IMR-90 (cell line): ENCODE measurements around the gene PDE6H. TPM values are rescaled to one million over a fixed set of nuclear protein-coding genes. Genes with fewer than 3 reads are reported as not detected.

ENCODE experiments used
- ATAC-seq: fragments of 200-7000 bp; cut with Tn5 transposase; 2 replicates; pipeline ENCODE4 v1.9.1; 2020; ENCODE audit warnings: low read depth, mild to moderate bottlenecking, moderate library complexity
- BruUV-seq: library from RNA; stranded (reverse); fragments of 400-500 nt; replicated peaks from 2 replicates; lab custom pipeline; 2021; lab: Mats Ljungman, UMichigan
- CTCF ChIA-PET: fragments of 300-600 bp; formaldehyde crosslinking; extraction: SDS; loops from one replicate; lab custom pipeline; 2021; ENCODE audit warnings: antibody characterized with exemption; lab: Yijun Ruan, JAX
- POLR2A ChIA-PET: fragments of 300-600 bp; sonication (Branson Sonifier 250); formaldehyde crosslinking; loops from one replicate; lab custom pipeline; 2022; ENCODE audit warnings: antibody characterized with exemption; ENCODE audit not compliant: unreplicated experiment; lab: Charles Lee
- DNase-seq: peaks from one replicate; pipeline ENCODE4 v3.0.0; 2013
- H2AFZ ChIP-seq: replicated peaks from 2 replicates; pipeline ENCODE3; 2013; ENCODE audit warnings: low read length, mild to moderate bottlenecking; ENCODE audit not compliant: poor library complexity
- H2AK5ac ChIP-seq: 2 replicates; pipeline ENCODE4 v1.6.1; 2013; ENCODE audit warnings: low read depth, low read length, inconsistent platforms
- H2AK9ac ChIP-seq: replicated peaks from 2 replicates; pipeline ENCODE3; 2013; ENCODE audit warnings: mild to moderate bottlenecking, low read depth, low read length, moderate library complexity; ENCODE audit not compliant: poor library complexity
- H2BK120ac ChIP-seq: 2 replicates; pipeline ENCODE4 v1.6.1; 2013; ENCODE audit warnings: low read depth, low read length, inconsistent platforms
- H2BK15ac ChIP-seq: 3 replicates; pipeline ENCODE4 v1.6.1; 2013; ENCODE audit warnings: low read depth, low read length, inconsistent platforms
- H2BK20ac ChIP-seq: 2 replicates; pipeline ENCODE4 v1.6.1; 2013; ENCODE audit warnings: low read depth, mild to moderate bottlenecking, inconsistent platforms, low read length, moderate library complexity
- H2BK5ac ChIP-seq: 2 replicates; pipeline ENCODE4 v1.6.1; 2013; ENCODE audit warnings: mild to moderate bottlenecking, low read depth, low read length, inconsistent platforms; ENCODE audit not compliant: poor library complexity, severe bottlenecking
- H3K14ac ChIP-seq: replicated peaks from 2 replicates; pipeline ENCODE4 v1.6.1; 2013; ENCODE audit warnings: low read depth, low read length, inconsistent platforms
- H3K18ac ChIP-seq: 2 replicates; pipeline ENCODE4 v1.6.1; 2013; ENCODE audit warnings: low read depth, low read length, control low read depth
- H3K23ac ChIP-seq: 2 replicates; pipeline ENCODE4 v1.6.1; 2013; ENCODE audit warnings: low read depth, low read length, inconsistent platforms
- H3K27ac ChIP-seq: 2 replicates; pipeline ENCODE4 v1.5.1; 2013; ENCODE audit warnings: mild to moderate bottlenecking, control low read depth, low read length; ENCODE audit not compliant: insufficient read depth
- H3K27me3 ChIP-seq: 2 replicates; pipeline ENCODE4 v1.6.1; 2013; ENCODE audit warnings: low read length; ENCODE audit not compliant: control insufficient read depth, insufficient read depth
- H3K36me3 ChIP-seq: 2 replicates; pipeline ENCODE4 v1.6.1; 2013; ENCODE audit warnings: low read length, mixed read lengths; ENCODE audit not compliant: control insufficient read depth, insufficient read depth
- H3K4ac ChIP-seq: 2 replicates; pipeline ENCODE4 v1.6.1; 2013; ENCODE audit warnings: low read depth, low read length, inconsistent platforms
- H3K4me1 ChIP-seq: 2 replicates; pipeline ENCODE4 v1.6.1; 2013; ENCODE audit warnings: low read length, mixed read lengths; ENCODE audit not compliant: control insufficient read depth, insufficient read depth
- H3K4me2 ChIP-seq: 2 replicates; pipeline ENCODE4 v1.6.1; 2013; ENCODE audit warnings: low read depth, mild to moderate bottlenecking, control low read depth, low read length, moderate library complexity
- H3K4me3 ChIP-seq: 2 replicates; pipeline ENCODE4 v1.5.1; 2013; ENCODE audit warnings: low read depth, mild to moderate bottlenecking, control low read depth, low read length, moderate library complexity; ENCODE audit not compliant: insufficient read depth
- H3K56ac ChIP-seq: 2 replicates; pipeline ENCODE4 v1.6.1; 2013; ENCODE audit warnings: low read length, inconsistent platforms; ENCODE audit not compliant: insufficient read depth; ENCODE audit errors: extremely low read depth
- H3K79me1 ChIP-seq, 2 experiments: 2 replicates each; pipeline ENCODE4 v1.6.1; 2013; ENCODE audit warnings: low read length in 2 of 2, inconsistent platforms in 1 of 2, low read depth in 1 of 2
- H3K9ac ChIP-seq: 2 replicates; pipeline ENCODE4 v1.6.1; 2013; ENCODE audit warnings: low read depth, low read length, control low read depth
- H3K9me1 ChIP-seq: 2 replicates; pipeline ENCODE4 v1.6.1; 2013; ENCODE audit warnings: low read length, inconsistent platforms; ENCODE audit not compliant: insufficient read depth
- H3K9me3 ChIP-seq: 2 replicates; pipeline ENCODE4 v1.6.1; 2013; ENCODE audit warnings: low read length; ENCODE audit not compliant: control insufficient read depth, insufficient read depth
- H4K20me1 ChIP-seq: 2 replicates; pipeline ENCODE4 v1.6.1; 2013; ENCODE audit warnings: low read length, inconsistent platforms; ENCODE audit not compliant: insufficient read depth
- H4K5ac ChIP-seq: 2 replicates; pipeline ENCODE4 v1.6.1; 2013; ENCODE audit warnings: mild to moderate bottlenecking, low read depth, low read length, control low read depth
- H4K8ac ChIP-seq, 2 experiments: 2 replicates each; pipeline ENCODE4 v1.6.1; 2013; ENCODE audit warnings: low read depth in 2 of 2, low read length in 2 of 2, control low read depth in 1 of 2, inconsistent platforms in 1 of 2
- H4K91ac ChIP-seq: 2 replicates; pipeline ENCODE4 v1.6.1; 2013; ENCODE audit warnings: low read depth, low read length, inconsistent platforms; ENCODE audit not compliant: insufficient read depth
- BHLHE40 ChIP-seq: fragments of 150-350 bp; IDR thresholded peaks from 2 replicates; pipeline ENCODE4 v1.6.1; 2016; ENCODE audit warnings: mild to moderate bottlenecking, low read depth, low read length
- CEBPB ChIP-seq: IDR thresholded peaks from 2 replicates; pipeline ENCODE4 v1.6.1; 2012; ENCODE audit warnings: low read depth, low read length, improper control_type of control experiment
- CHD1 ChIP-seq: IDR thresholded peaks from 2 replicates; pipeline ENCODE4 v1.6.1; 2012; ENCODE audit warnings: low read depth, low read length, improper control_type of control experiment
- CTCF ChIP-seq: conservative IDR thresholded peaks from 2 replicates; pipeline ENCODE4 v1.5.1; 2012; ENCODE audit warnings: mild to moderate bottlenecking, low read depth, low read length, improper control_type of control experiment
- ELK1 ChIP-seq: fragments of 150-350 bp; IDR thresholded peaks from 2 replicates; pipeline ENCODE4 v1.6.1; 2016; ENCODE audit warnings: low read depth, mild to moderate bottlenecking, low read length, moderate library complexity, borderline replicate concordance
- FOS ChIP-seq: fragments of 150-350 bp; IDR thresholded peaks from 2 replicates; pipeline ENCODE4 v1.6.1; 2016; ENCODE audit warnings: low read depth, low read length
- MAFK ChIP-seq: IDR thresholded peaks from 2 replicates; pipeline ENCODE4 v1.6.1; 2012; ENCODE audit warnings: low read depth, low read length, improper control_type of control experiment
- MAZ ChIP-seq: IDR thresholded peaks from 2 replicates; pipeline ENCODE4 v1.6.1; 2012; ENCODE audit warnings: low read depth, mild to moderate bottlenecking, low read length, improper control_type of control experiment, moderate library complexity, borderline replicate concordance
- MXI1 ChIP-seq: IDR thresholded peaks from 2 replicates; pipeline ENCODE4 v1.6.1; 2012; ENCODE audit warnings: low read depth, mild to moderate bottlenecking, low read length, moderate library complexity, borderline replicate concordance
- NFE2L2 ChIP-seq: fragments of 150-350 bp; IDR thresholded peaks from 2 replicates; pipeline ENCODE4 v1.6.1; 2016; ENCODE audit warnings: low read depth, mild to moderate bottlenecking, low read length
- POLR2A ChIP-seq: IDR thresholded peaks from 2 replicates; pipeline ENCODE4 v1.6.1; 2012; ENCODE audit warnings: mild to moderate bottlenecking, low read depth, low read length
- RAD21 ChIP-seq: IDR thresholded peaks from 2 replicates; pipeline ENCODE4 v1.6.1; 2012; ENCODE audit warnings: low read length, improper control_type of control experiment
- RCOR1 ChIP-seq: IDR thresholded peaks from 2 replicates; pipeline ENCODE4 v1.6.1; 2012; ENCODE audit warnings: mild to moderate bottlenecking, low read length, improper control_type of control experiment; ENCODE audit not compliant: insufficient replicate concordance
- RFX5 ChIP-seq: IDR thresholded peaks from 2 replicates; pipeline ENCODE4 v1.8.0; 2012; ENCODE audit warnings: low read depth, mild to moderate bottlenecking, low read length, moderate library complexity
- SMC3 ChIP-seq: fragments of 150-350 bp; IDR thresholded peaks from 2 replicates; pipeline ENCODE4 v1.6.1; 2016; ENCODE audit warnings: low read depth, mild to moderate bottlenecking, antibody characterized with exemption, low read length, moderate library complexity
- USF2 ChIP-seq: fragments of 150-350 bp; IDR thresholded peaks from 2 replicates; pipeline ENCODE4 v1.6.1; 2017; ENCODE audit warnings: mild to moderate bottlenecking, antibody characterized with exemption, low read length, low read depth
- WGBS, 2 experiments: methylation state at CpG; one replicate each; pipeline versions ENCODE4 v1.1.5 to v1.1.7; 2013; ENCODE audit warnings: missing lambda C conversion rate in 2 of 2; ENCODE audit not compliant: insufficient read length in 1 of 2; ENCODE audit errors: extremely low coverage in 2 of 2; 5-methylcytosine and 5-hydroxymethylcytosine counted together
- dilution Hi-C: fragments of 300-500 bp; cut with HindIII; formaldehyde crosslinking; loops from one replicate; pipeline ENCODE4 v1.14.3; 2018; ENCODE audit warnings: low sequenced_read_pairs; ENCODE audit not compliant: unreplicated experiment
- in situ Hi-C: fragments of 300-500 bp; cut with MboI; formaldehyde crosslinking; loops from 3 replicates; pipeline ENCODE4 v1.14.3; 2019; ENCODE audit warnings: low sequenced_read_pairs, inconsistent platforms, mixed read lengths
- intact Hi-C: fragments of 100-400 bp; cut with micrococcal nuclease; formaldehyde crosslinking; loops from 2 replicates; pipeline ENCODE4 v1.10.0; 2022
- polyA plus RNA-seq, 3 experiments: library from polyadenylated mRNA; depleted of rRNA; stranded (reverse); fragments of >200 nt; gene quantifications; 2 replicates each; pipeline ENCODE4 v1.2.3, GENCODE V29; 2012; ENCODE audit warnings: low replicate concordance in 1 of 3
- total RNA-seq: library from RNA; depleted of rRNA; stranded (reverse); fragments of >200 nt; gene quantifications from 2 replicates; pipeline ENCODE4 v1.2.3, GENCODE V29; 2012

The PDE6H gene
- total and polyA plus RNA-seq, 2 of the 4 experiments (the other 2 are of a cell fraction), result not detected

GRCh38 chr12:14949631-14950030, 23.2 kb upstream of the PDE6H start:
- peak overlapping the region; percentile 72 for H4K91ac ChIP-seq
- H2BK20ac ChIP-seq, result peak overlapping the region; percentile 82
- H3K4me1 ChIP-seq, result peaks cover 25% of the 10 kb centered on the region
- peak overlapping the region; percentile 87; the same call in 1 of the 2 replicates for H2AK5ac ChIP-seq
- H3K14ac ChIP-seq, result peak overlapping the region; percentile 57
- DNase-seq (no peak), ATAC-seq (no peak)
- no peak overlapping the region for H3K9ac ChIP-seq
- H3K79me1 ChIP-seq, result peaks cover 0 to 3% of the 10 kb centered on the region in 2 experiments; a peak in 1 of 4 replicates
- no peaks in the 10 kb centered on the region for H3K36me3 ChIP-seq
- H3K27me3 ChIP-seq, result no peaks in the 10 kb centered on the region
- H3K4me3 ChIP-seq, result no peak overlapping the region
- peak overlapping the region; percentile 96 for H3K4ac ChIP-seq
- H3K18ac ChIP-seq, result peak overlapping the region; percentile 79
- H3K23ac ChIP-seq, result peak overlapping the region; percentile 27; the same call in 1 of the 2 replicates
- ChIA-PET CTCF (no interaction called here), POLR2A (interaction anchor here (0.7 kb wide), 1 partner anchor 43 kb away, joined by 4 read pairs; no protein-coding TSS in a partner anchor)
- in situ Hi-C loops (no loop called here), dilution Hi-C loops (no loop called here), intact Hi-C loops (no loop called here)
- no peak overlapping the region for H2AFZ ChIP-seq
- no peak overlapping the region for H3K56ac ChIP-seq
- peak overlapping the region; percentile 81 for H4K5ac ChIP-seq
- H2BK120ac ChIP-seq, result peak overlapping the region; percentile 98
- peak overlapping the region; percentile 52 to 81; a peak in 3 of 4 replicates for H4K8ac ChIP-seq
- H3K9me3 ChIP-seq, result no peaks in the 10 kb centered on the region
- H2BK15ac ChIP-seq, result peak overlapping the region; percentile 66; the same call in 2 of the 3 replicates
- 100% methylated on average over 3 of the region's 5 CpGs; no CpG with 5 or more reads in 1 of the 2 experiments for WGBS, 2 experiments
- BruUV-seq, result no TSS peak
- H3K9me1 ChIP-seq, result peaks cover 11% of the 10 kb centered on the region
- TF ChIP-seq BHLHE40, result no peak
- no peak for TF ChIP-seq RFX5
- no peak for TF ChIP-seq POLR2A
- TF ChIP-seq RAD21, result no peak
- no peak for TF ChIP-seq MAFK
- no peak for TF ChIP-seq MXI1
- no peak for TF ChIP-seq CTCF
- no peak for TF ChIP-seq RCOR1
- TF ChIP-seq USF2, result no peak
- TF ChIP-seq CEBPB, result no peak
- TF ChIP-seq SMC3, result no peak
- no peak for TF ChIP-seq ELK1
- no peak for TF ChIP-seq NFE2L2
- no peak for TF ChIP-seq CHD1
- TF ChIP-seq MAZ, result no peak
- TF ChIP-seq FOS, result no peak
- H2BK5ac ChIP-seq, result peak overlapping the region; percentile 81
- peak overlapping the region; percentile 36; the same call in 1 of the 2 replicates for H3K27ac ChIP-seq
- no peak overlapping the region for H3K4me2 ChIP-seq
- no peak overlapping the region for H2AK9ac ChIP-seq
- no peaks in the 10 kb centered on the region for H4K20me1 ChIP-seq
